HEK293 (cell line): Measurements from ENCODE around the gene AKT1.

Experiments
- BCL11A ChIP-seq: fragments of 450-650 bp; formaldehyde crosslinking; IDR thresholded peaks from 2 replicates; pipeline ENCODE4 v1.5.1; 2016; ENCODE audit warnings: low read depth, missing biosample characterization, missing genetic modification characterization
- IKZF3 ChIP-seq: fragments of 450-650 bp; IDR thresholded peaks from 2 replicates; pipeline ENCODE4 v1.5.0; 2018; ENCODE audit warnings: missing biosample characterization, mild to moderate bottlenecking, missing genetic modification characterization, moderate library complexity
- MZF1 ChIP-seq: fragments of 450-650 bp; formaldehyde crosslinking; IDR thresholded peaks from 2 replicates; pipeline ENCODE4 v1.5.1; 2017; ENCODE audit warnings: missing biosample characterization, missing genetic modification characterization, borderline replicate concordance
- SCRT1 ChIP-seq: fragments of 450-650 bp; formaldehyde crosslinking; IDR thresholded peaks from 2 replicates; pipeline ENCODE4 v1.5.1; 2016; ENCODE audit warnings: missing biosample characterization, missing genetic modification characterization, borderline replicate concordance
- ZBTB48 ChIP-seq: fragments of 450-650 bp; formaldehyde crosslinking; IDR thresholded peaks from 2 replicates; pipeline ENCODE4 v1.5.1; 2016; ENCODE audit warnings: missing biosample characterization, missing genetic modification characterization
- ZNF132 ChIP-seq: fragments of 450-650 bp; formaldehyde crosslinking; IDR thresholded peaks from 2 replicates; pipeline ENCODE4 v1.5.1; 2017; ENCODE audit warnings: missing biosample characterization, missing genetic modification characterization, borderline replicate concordance
- ZNF157 ChIP-seq: fragments of 450-650 bp; formaldehyde crosslinking; IDR thresholded peaks from 2 replicates; pipeline ENCODE4 v1.5.1; 2016; ENCODE audit warnings: missing biosample characterization, missing genetic modification characterization
- ZNF16 ChIP-seq: fragments of 450-650 bp; formaldehyde crosslinking; IDR thresholded peaks from 2 replicates; pipeline ENCODE4 v1.5.1; 2016; ENCODE audit warnings: low read depth, missing biosample characterization, missing genetic modification characterization
- ZNF202 ChIP-seq: fragments of 450-650 bp; formaldehyde crosslinking; IDR thresholded peaks from 2 replicates; pipeline ENCODE4 v1.5.1; 2016; ENCODE audit warnings: missing biosample characterization, missing genetic modification characterization, borderline replicate concordance
- ZNF292 ChIP-seq: fragments of 450-650 bp; formaldehyde crosslinking; IDR thresholded peaks from 2 replicates; pipeline ENCODE4 v1.5.1; 2016; ENCODE audit warnings: low read depth, missing biosample characterization, missing genetic modification characterization, borderline replicate concordance
- ZNF37A ChIP-seq: fragments of 450-650 bp; IDR thresholded peaks from 2 replicates; pipeline ENCODE4 v1.5.1; 2018; ENCODE audit warnings: missing biosample characterization, missing genetic modification characterization
- ZNF48 ChIP-seq: fragments of 450-650 bp; formaldehyde crosslinking; IDR thresholded peaks from 2 replicates; pipeline ENCODE4 v1.5.1; 2016; ENCODE audit warnings: missing biosample characterization, missing genetic modification characterization
- ZNF548 ChIP-seq: fragments of 450-650 bp; formaldehyde crosslinking; IDR thresholded peaks from 2 replicates; pipeline ENCODE4 v1.5.1; 2016; ENCODE audit warnings: missing biosample characterization, missing genetic modification characterization
- ZNF596 ChIP-seq: fragments of 450-650 bp; IDR thresholded peaks from 2 replicates; pipeline ENCODE4 v1.5.0; 2018; ENCODE audit warnings: missing biosample characterization, mild to moderate bottlenecking, missing genetic modification characterization, moderate library complexity
- ZNF610 ChIP-seq: fragments of 450-650 bp; formaldehyde crosslinking; IDR thresholded peaks from 2 replicates; pipeline ENCODE4 v1.5.1; 2016; ENCODE audit warnings: missing biosample characterization, missing genetic modification characterization, borderline replicate concordance
- ZNF654 ChIP-seq: fragments of 450-650 bp; formaldehyde crosslinking; IDR thresholded peaks from 2 replicates; pipeline ENCODE4 v1.5.1; 2016; ENCODE audit warnings: low read depth, missing biosample characterization, missing genetic modification characterization
- ZNF776 ChIP-seq: fragments of 450-650 bp; formaldehyde crosslinking; IDR thresholded peaks from 2 replicates; pipeline ENCODE4 v1.5.0; 2017; ENCODE audit warnings: missing biosample characterization, missing genetic modification characterization, borderline replicate concordance
- ZNF785 ChIP-seq: fragments of 450-650 bp; formaldehyde crosslinking; IDR thresholded peaks from 2 replicates; pipeline ENCODE4 v1.5.1; 2016; ENCODE audit warnings: missing biosample characterization, missing genetic modification characterization
- ZSCAN30 ChIP-seq: fragments of 450-650 bp; IDR thresholded peaks from 2 replicates; pipeline ENCODE4 v1.5.1; 2018; ENCODE audit warnings: missing biosample characterization, mild to moderate bottlenecking, missing genetic modification characterization, moderate library complexity
- ZXDB ChIP-seq: fragments of 450-650 bp; formaldehyde crosslinking; IDR thresholded peaks from 2 replicates; pipeline ENCODE4 v1.5.1; 2016; ENCODE audit warnings: missing biosample characterization, missing genetic modification characterization
- TF ChIP-seq, protein P1 (sequence below): fragments of 450-650 bp; formaldehyde crosslinking; IDR thresholded peaks from 2 replicates; pipeline ENCODE4 v1.5.1; 2017; ENCODE audit warnings: missing biosample characterization, missing genetic modification characterization
- TF ChIP-seq, protein P2 (sequence below): fragments of 450-650 bp; formaldehyde crosslinking; IDR thresholded peaks from 2 replicates; pipeline ENCODE4 v1.5.1; 2016; ENCODE audit warnings: missing biosample characterization, missing genetic modification characterization
- TF ChIP-seq, protein P3 (sequence below): fragments of 450-650 bp; formaldehyde crosslinking; IDR thresholded peaks from 2 replicates; pipeline ENCODE4 v1.5.1; 2016; ENCODE audit warnings: missing biosample characterization, missing genetic modification characterization
- TF ChIP-seq, protein P4 (sequence below): fragments of 450-650 bp; formaldehyde crosslinking; IDR thresholded peaks from 2 replicates; pipeline ENCODE4 v1.5.0; 2017; ENCODE audit warnings: missing biosample characterization, missing genetic modification characterization, borderline replicate concordance
- TF ChIP-seq, protein P5 (sequence below): fragments of 450-650 bp; formaldehyde crosslinking; IDR thresholded peaks from 2 replicates; pipeline ENCODE4 v1.5.1; 2016; ENCODE audit warnings: missing biosample characterization, missing genetic modification characterization
- TF ChIP-seq, protein P6 (sequence below): fragments of 450-650 bp; formaldehyde crosslinking; IDR thresholded peaks from 2 replicates; pipeline ENCODE4 v1.5.1; 2017; ENCODE audit warnings: missing biosample characterization, missing genetic modification characterization

The AKT1 gene

DNA sequence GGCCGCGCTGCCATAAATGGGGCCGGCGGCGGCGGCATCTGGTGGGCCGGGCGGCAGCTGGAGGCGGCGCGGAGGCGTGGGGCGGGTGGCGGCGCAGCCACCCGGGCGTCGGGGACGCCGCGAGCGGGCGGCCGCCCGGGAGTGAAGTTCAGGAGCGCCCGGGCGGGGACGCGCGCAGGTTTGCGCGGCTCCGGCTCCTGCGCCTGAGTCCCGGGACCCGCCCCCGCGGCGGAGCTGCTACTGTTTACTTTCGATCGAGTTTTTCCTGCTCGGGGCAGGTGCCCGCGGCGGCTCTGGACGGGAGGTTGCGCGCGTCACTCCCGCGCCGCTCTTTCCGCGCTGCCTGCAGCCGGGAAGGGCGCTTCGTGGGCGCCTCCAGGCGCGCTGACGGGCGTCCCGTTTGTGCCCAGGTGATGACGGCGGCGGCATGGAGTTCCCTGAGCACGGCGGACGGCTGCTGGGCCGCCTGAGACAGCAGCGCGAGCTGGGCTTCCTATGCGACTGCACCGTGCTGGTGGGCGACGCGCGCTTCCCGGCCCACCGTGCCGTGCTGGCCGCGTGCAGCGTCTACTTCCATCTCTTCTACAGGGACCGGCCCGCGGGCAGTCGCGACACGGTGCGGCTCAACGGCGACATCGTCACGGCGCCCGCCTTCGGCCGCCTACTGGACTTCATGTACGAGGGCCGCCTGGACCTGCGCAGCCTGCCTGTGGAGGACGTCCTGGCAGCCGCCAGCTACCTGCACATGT lies 5.4 kb upstream of the AKT1 start, which contains the start of gene ZBTB42 (continued):
- TF ChIP-seq ZNF596 (tag by site-specific recombination) (no peak), ZNF37A (tag by site-specific recombination) (no peak), MZF1 (no peak), ZBTB48 (tag by site-specific recombination) (no peak), ZNF292 (no peak), ZNF202 (tag by site-specific recombination) (no peak), SCRT1 (no peak), ZNF610 (0 out of 2 replicates have a peak, but pooled peaks have one; percentile 61), BCL11A (tag by site-specific recombination) (no peak), ZNF548 (no peak), ZXDB (tag by site-specific recombination) (no peak), ZNF785 (tag by site-specific recombination) (no peak; the same call in 1 of the 2 replicates), ZNF16 (no peak), ZNF654 (tag by site-specific recombination) (no peak), ZSCAN30 (tag by site-specific recombination) (peak; percentile 30; the same call in 1 of the 2 replicates), ZNF157 (tag by site-specific recombination) (no peak), ZNF48 (tag by site-specific recombination) (no peak), IKZF3 (no peak), ZNF776 (no peak), ZNF132 (tag by site-specific recombination) (no peak)
- TF ChIP-seq, protein P1, sequence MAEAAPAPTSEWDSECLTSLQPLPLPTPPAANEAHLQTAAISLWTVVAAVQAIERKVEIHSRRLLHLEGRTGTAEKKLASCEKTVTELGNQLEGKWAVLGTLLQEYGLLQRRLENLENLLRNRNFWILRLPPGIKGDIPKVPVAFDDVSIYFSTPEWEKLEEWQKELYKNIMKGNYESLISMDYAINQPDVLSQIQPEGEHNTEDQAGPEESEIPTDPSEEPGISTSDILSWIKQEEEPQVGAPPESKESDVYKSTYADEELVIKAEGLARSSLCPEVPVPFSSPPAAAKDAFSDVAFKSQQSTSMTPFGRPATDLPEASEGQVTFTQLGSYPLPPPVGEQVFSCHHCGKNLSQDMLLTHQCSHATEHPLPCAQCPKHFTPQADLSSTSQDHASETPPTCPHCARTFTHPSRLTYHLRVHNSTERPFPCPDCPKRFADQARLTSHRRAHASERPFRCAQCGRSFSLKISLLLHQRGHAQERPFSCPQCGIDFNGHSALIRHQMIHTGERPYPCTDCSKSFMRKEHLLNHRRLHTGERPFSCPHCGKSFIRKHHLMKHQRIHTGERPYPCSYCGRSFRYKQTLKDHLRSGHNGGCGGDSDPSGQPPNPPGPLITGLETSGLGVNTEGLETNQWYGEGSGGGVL (tag by site-specific recombination), result no peak
- TF ChIP-seq, protein P2, sequence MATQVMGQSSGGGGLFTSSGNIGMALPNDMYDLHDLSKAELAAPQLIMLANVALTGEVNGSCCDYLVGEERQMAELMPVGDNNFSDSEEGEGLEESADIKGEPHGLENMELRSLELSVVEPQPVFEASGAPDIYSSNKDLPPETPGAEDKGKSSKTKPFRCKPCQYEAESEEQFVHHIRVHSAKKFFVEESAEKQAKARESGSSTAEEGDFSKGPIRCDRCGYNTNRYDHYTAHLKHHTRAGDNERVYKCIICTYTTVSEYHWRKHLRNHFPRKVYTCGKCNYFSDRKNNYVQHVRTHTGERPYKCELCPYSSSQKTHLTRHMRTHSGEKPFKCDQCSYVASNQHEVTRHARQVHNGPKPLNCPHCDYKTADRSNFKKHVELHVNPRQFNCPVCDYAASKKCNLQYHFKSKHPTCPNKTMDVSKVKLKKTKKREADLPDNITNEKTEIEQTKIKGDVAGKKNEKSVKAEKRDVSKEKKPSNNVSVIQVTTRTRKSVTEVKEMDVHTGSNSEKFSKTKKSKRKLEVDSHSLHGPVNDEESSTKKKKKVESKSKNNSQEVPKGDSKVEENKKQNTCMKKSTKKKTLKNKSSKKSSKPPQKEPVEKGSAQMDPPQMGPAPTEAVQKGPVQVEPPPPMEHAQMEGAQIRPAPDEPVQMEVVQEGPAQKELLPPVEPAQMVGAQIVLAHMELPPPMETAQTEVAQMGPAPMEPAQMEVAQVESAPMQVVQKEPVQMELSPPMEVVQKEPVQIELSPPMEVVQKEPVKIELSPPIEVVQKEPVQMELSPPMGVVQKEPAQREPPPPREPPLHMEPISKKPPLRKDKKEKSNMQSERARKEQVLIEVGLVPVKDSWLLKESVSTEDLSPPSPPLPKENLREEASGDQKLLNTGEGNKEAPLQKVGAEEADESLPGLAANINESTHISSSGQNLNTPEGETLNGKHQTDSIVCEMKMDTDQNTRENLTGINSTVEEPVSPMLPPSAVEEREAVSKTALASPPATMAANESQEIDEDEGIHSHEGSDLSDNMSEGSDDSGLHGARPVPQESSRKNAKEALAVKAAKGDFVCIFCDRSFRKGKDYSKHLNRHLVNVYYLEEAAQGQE (tag by site-specific recombination), result no peak; the same call in 1 of the 2 replicates
- TF ChIP-seq, protein P3, sequence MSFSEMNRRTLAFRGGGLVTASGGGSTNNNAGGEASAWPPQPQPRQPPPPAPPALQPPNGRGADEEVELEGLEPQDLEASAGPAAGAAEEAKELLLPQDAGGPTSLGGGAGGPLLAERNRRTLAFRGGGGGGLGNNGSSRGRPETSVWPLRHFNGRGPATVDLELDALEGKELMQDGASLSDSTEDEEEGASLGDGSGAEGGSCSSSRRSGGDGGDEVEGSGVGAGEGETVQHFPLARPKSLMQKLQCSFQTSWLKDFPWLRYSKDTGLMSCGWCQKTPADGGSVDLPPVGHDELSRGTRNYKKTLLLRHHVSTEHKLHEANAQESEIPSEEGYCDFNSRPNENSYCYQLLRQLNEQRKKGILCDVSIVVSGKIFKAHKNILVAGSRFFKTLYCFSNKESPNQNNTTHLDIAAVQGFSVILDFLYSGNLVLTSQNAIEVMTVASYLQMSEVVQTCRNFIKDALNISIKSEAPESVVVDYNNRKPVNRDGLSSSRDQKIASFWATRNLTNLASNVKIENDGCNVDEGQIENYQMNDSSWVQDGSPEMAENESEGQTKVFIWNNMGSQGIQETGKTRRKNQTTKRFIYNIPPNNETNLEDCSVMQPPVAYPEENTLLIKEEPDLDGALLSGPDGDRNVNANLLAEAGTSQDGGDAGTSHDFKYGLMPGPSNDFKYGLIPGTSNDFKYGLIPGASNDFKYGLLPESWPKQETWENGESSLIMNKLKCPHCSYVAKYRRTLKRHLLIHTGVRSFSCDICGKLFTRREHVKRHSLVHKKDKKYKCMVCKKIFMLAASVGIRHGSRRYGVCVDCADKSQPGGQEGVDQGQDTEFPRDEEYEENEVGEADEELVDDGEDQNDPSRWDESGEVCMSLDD (tag by site-specific recombination), result no peak
- TF ChIP-seq, protein P4, sequence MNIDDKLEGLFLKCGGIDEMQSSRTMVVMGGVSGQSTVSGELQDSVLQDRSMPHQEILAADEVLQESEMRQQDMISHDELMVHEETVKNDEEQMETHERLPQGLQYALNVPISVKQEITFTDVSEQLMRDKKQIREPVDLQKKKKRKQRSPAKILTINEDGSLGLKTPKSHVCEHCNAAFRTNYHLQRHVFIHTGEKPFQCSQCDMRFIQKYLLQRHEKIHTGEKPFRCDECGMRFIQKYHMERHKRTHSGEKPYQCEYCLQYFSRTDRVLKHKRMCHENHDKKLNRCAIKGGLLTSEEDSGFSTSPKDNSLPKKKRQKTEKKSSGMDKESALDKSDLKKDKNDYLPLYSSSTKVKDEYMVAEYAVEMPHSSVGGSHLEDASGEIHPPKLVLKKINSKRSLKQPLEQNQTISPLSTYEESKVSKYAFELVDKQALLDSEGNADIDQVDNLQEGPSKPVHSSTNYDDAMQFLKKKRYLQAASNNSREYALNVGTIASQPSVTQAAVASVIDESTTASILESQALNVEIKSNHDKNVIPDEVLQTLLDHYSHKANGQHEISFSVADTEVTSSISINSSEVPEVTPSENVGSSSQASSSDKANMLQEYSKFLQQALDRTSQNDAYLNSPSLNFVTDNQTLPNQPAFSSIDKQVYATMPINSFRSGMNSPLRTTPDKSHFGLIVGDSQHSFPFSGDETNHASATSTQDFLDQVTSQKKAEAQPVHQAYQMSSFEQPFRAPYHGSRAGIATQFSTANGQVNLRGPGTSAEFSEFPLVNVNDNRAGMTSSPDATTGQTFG, result no peak
- TF ChIP-seq, protein P5, sequence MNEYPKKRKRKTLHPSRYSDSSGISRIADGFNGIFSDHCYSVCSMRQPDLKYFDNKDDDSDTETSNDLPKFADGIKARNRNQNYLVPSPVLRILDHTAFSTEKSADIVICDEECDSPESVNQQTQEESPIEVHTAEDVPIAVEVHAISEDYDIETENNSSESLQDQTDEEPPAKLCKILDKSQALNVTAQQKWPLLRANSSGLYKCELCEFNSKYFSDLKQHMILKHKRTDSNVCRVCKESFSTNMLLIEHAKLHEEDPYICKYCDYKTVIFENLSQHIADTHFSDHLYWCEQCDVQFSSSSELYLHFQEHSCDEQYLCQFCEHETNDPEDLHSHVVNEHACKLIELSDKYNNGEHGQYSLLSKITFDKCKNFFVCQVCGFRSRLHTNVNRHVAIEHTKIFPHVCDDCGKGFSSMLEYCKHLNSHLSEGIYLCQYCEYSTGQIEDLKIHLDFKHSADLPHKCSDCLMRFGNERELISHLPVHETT (tag by site-specific recombination), result no peak
- TF ChIP-seq, protein P6, sequence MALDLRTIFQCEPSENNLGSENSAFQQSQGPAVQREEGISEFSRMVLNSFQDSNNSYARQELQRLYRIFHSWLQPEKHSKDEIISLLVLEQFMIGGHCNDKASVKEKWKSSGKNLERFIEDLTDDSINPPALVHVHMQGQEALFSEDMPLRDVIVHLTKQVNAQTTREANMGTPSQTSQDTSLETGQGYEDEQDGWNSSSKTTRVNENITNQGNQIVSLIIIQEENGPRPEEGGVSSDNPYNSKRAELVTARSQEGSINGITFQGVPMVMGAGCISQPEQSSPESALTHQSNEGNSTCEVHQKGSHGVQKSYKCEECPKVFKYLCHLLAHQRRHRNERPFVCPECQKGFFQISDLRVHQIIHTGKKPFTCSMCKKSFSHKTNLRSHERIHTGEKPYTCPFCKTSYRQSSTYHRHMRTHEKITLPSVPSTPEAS (tag by site-specific recombination), result no peak
